ENCODE measurements around the gene PNPLA8.
"Not testable (repeated sequence)": the region's sequence is repeated elsewhere in the genome, so short reads cannot be mapped to it uniquely, and the experiment has no call there.

The PNPLA8 gene

GRCh38 chr7:108528183-108528712, 2.3 kb upstream of the PNPLA8 start:
- DNase-seq (ENCODE audit: low read depth), result no peak

- no peak for DNase-seq (ENCODE audit: low read depth)
Observed at GRCh38 chr7:108526768-108527017, 758 bp upstream of the PNPLA8 start.

- peak; percentile 48 for DNase-seq (ENCODE audit: low read depth)
Observed at GRCh38 chr7:108525327-108525984, 479 bp downstream of the PNPLA8 start.

- no peak for DNase-seq (ENCODE audit: low read depth)
Observed at GRCh38 chr7:108522780-108523179, 3.2 kb downstream of the PNPLA8 start.

- DNase-seq (ENCODE audit: low read depth), result no peak
Observed at GRCh38 chr7:108517951-108518350, 8.0 kb downstream of the PNPLA8 start.

GRCh38 chr7:108515630-108516029, 10.3 kb downstream of the PNPLA8 start:
- no peak for DNase-seq (ENCODE audit: low read depth)

- DNase-seq (ENCODE audit: low read depth), result no peak
Observed at GRCh38 chr7:108515013-108515412, 10.9 kb downstream of the PNPLA8 start.

- no peak for DNase-seq (ENCODE audit: low read depth)
Observed at GRCh38 chr7:108511939-108512338, 14.0 kb downstream of the PNPLA8 start.

- not testable (repeated sequence) for DNase-seq (ENCODE audit: low read depth)
Observed at GRCh38 chr7:108504576-108504975, 21.4 kb downstream of the PNPLA8 start.

GRCh38 chr7:108503112-108504026, 22.6 kb downstream of the PNPLA8 start:
- DNase-seq (ENCODE audit: low read depth), result no peak

- DNase-seq (ENCODE audit: low read depth), result no peak
Observed at GRCh38 chr7:108499566-108499965, 26.4 kb downstream of the PNPLA8 start.

- DNase-seq (ENCODE audit: low read depth), result no peak
Observed at GRCh38 chr7:108498481-108498880, 27.5 kb downstream of the PNPLA8 start.

GRCh38 chr7:108497082-108497725, 28.7 kb downstream of the PNPLA8 start:
- peak; percentile 10 for DNase-seq (ENCODE audit: low read depth)

GRCh38 chr7:108492742-108493141, 33.2 kb downstream of the PNPLA8 start:
- no peak for DNase-seq (ENCODE audit: low read depth)

GRCh38 chr7:108488768-108489538, 37.0 kb downstream of the PNPLA8 start:
- no peak for DNase-seq (ENCODE audit: low read depth)

- DNase-seq (ENCODE audit: low read depth), result no peak
Observed at GRCh38 chr7:108487646-108488045, 38.3 kb downstream of the PNPLA8 start.

GRCh38 chr7:108486291-108486966, 39.5 kb downstream of the PNPLA8 start:
- DNase-seq (ENCODE audit: low read depth), result no peak

GRCh38 chr7:108484137-108484536, 41.8 kb downstream of the PNPLA8 start:
- no peak for DNase-seq (ENCODE audit: low read depth)

- DNase-seq (ENCODE audit: low read depth), result no peak
Observed at GRCh38 chr7:108480311-108480710, 45.6 kb downstream of the PNPLA8 start.

- no peak for DNase-seq (ENCODE audit: low read depth)
Observed at GRCh38 chr7:108479751-108480150, 46.2 kb downstream of the PNPLA8 start.

GRCh38 chr7:108479118-108479517, 46.8 kb downstream of the PNPLA8 start:
- DNase-seq (ENCODE audit: low read depth), result no peak

GRCh38 chr7:108468246-108468645, 57.7 kb downstream of the PNPLA8 start:
- DNase-seq (ENCODE audit: low read depth), result no peak
